Measurements from ENCODE around the gene DYNLT5. TPM values are rescaled to one million over a fixed set of nuclear protein-coding genes. Genes with fewer than 3 reads are reported as not detected.
"Not testable (repeated sequence)": the region's sequence is repeated elsewhere in the genome, so short reads cannot be mapped to it uniquely, and the experiment has no call there.

The DYNLT5 gene
- total RNA-seq, 2 experiments from 2014 or later, result not detected

- H3K27ac Mint-ChIP-seq, result no peak overlapping the region
- H3K4me1 Mint-ChIP-seq (ENCODE audit: low read depth), result peaks cover 22% of the 10 kb centered on the region
- no peaks in the 10 kb centered on the region for H3K36me3 Mint-ChIP-seq (ENCODE audit: low read depth)
Measured at GRCh38 chr1:66773227-66773626, 21.0 kb downstream of the DYNLT5 start.

GRCh38 chr1:66774438-66774837 is 22.2 kb downstream of the DYNLT5 start:
- POLR2A ChIA-PET, result no interaction called here
- H3K4me1 Mint-ChIP-seq (ENCODE audit: low read depth), result peaks cover 13% of the 10 kb centered on the region
- ATAC-seq, result no peak

More at GRCh38 chr1:66773227-66773626, 21.0 kb downstream of the DYNLT5 start:
- DNase-seq (no peak), ATAC-seq (no peak)
- Mint-ChIP-seq H3K27me3 (ENCODE audit: low read depth) (no peaks in the 10 kb centered on the region), H3K4me3 (no peak overlapping the region), H3K9me3 (ENCODE audit: insufficient read depth) (no peaks in the 10 kb centered on the region)
- ChIA-PET POLR2A (interaction anchor here (0.7 kb wide), 1 partner anchor 151 kb away, joined by 3 read pairs; the partner anchor contains the start of genes DNAI4 and MIER1), CTCF (no interaction called here)

GRCh38 chr1:66775646-66776045 is 23.4 kb downstream of the DYNLT5 start:
- Mint-ChIP-seq H3K4me3 (no peak overlapping the region), H3K27ac (no peak overlapping the region), H3K27me3 (ENCODE audit: low read depth) (no peaks in the 10 kb centered on the region), H3K36me3 (ENCODE audit: low read depth) (no peaks in the 10 kb centered on the region), H3K9me3 (ENCODE audit: insufficient read depth) (no peaks in the 10 kb centered on the region), H3K4me1 (ENCODE audit: low read depth) (peaks cover 2% of the 10 kb centered on the region)
- no peak for DNase-seq
- ChIA-PET CTCF (no interaction called here), POLR2A (no interaction called here)
- no peak for ATAC-seq

More at GRCh38 chr1:66774438-66774837, 22.2 kb downstream of the DYNLT5 start:
- H3K27me3 Mint-ChIP-seq (ENCODE audit: low read depth), result no peaks in the 10 kb centered on the region
- CTCF ChIA-PET, result interaction anchor here (1.1 kb wide), 1 partner anchor 375 kb away, joined by 3 read pairs; no protein-coding TSS in a partner anchor
- no peak overlapping the region for H3K27ac Mint-ChIP-seq
- no peak overlapping the region for H3K4me3 Mint-ChIP-seq
- H3K9me3 Mint-ChIP-seq (ENCODE audit: insufficient read depth), result no peaks in the 10 kb centered on the region
- no peaks in the 10 kb centered on the region for H3K36me3 Mint-ChIP-seq (ENCODE audit: low read depth)
- DNase-seq, result no peak

GRCh38 chr1:66777831-66778230 is 25.6 kb downstream of the DYNLT5 start:
- ATAC-seq (no peak), DNase-seq (no peak)
- CTCF ChIA-PET, result no interaction called here
- Mint-ChIP-seq H3K27ac (no peak overlapping the region), H3K27me3 (ENCODE audit: low read depth) (no peaks in the 10 kb centered on the region), H3K9me3 (ENCODE audit: insufficient read depth) (no peaks in the 10 kb centered on the region), H3K36me3 (ENCODE audit: low read depth) (no peaks in the 10 kb centered on the region), H3K4me3 (no peak overlapping the region), H3K4me1 (ENCODE audit: low read depth) (no peaks in the 10 kb centered on the region)
- POLR2A ChIA-PET, result no interaction called here

GRCh38 chr1:66778266-66778665 is 26.0 kb downstream of the DYNLT5 start:
- H3K27me3 Mint-ChIP-seq (ENCODE audit: low read depth), result no peaks in the 10 kb centered on the region
- CTCF ChIA-PET, result no interaction called here
- H3K4me3 Mint-ChIP-seq, result no peak overlapping the region
- no peaks in the 10 kb centered on the region for H3K9me3 Mint-ChIP-seq (ENCODE audit: insufficient read depth)
- no peaks in the 10 kb centered on the region for H3K4me1 Mint-ChIP-seq (ENCODE audit: low read depth)
- no peak for DNase-seq
- no peaks in the 10 kb centered on the region for H3K36me3 Mint-ChIP-seq (ENCODE audit: low read depth)
- no peak for ATAC-seq
- POLR2A ChIA-PET, result no interaction called here
- no peak overlapping the region for H3K27ac Mint-ChIP-seq

- CTCF ChIA-PET, result no interaction called here
- Mint-ChIP-seq H3K36me3 (ENCODE audit: low read depth) (no peaks in the 10 kb centered on the region), H3K9me3 (ENCODE audit: insufficient read depth) (no peaks in the 10 kb centered on the region), H3K27me3 (ENCODE audit: low read depth) (no peaks in the 10 kb centered on the region), H3K4me1 (ENCODE audit: low read depth) (no peaks in the 10 kb centered on the region), H3K27ac (no peak overlapping the region), H3K4me3 (no peak overlapping the region)
- POLR2A ChIA-PET, result no interaction called here
- no peak for DNase-seq
- no peak for ATAC-seq
Measured at GRCh38 chr1:66778969-66779368, 26.7 kb downstream of the DYNLT5 start.

GRCh38 chr1:66779475-66780078 is 27.3 kb downstream of the DYNLT5 start:
- Mint-ChIP-seq H3K9me3 (ENCODE audit: insufficient read depth) (no peaks in the 10 kb centered on the region), H3K36me3 (ENCODE audit: low read depth) (no peaks in the 10 kb centered on the region), H3K4me3 (no peak overlapping the region), H3K27me3 (ENCODE audit: low read depth) (no peaks in the 10 kb centered on the region), H3K4me1 (ENCODE audit: low read depth) (no peaks in the 10 kb centered on the region), H3K27ac (no peak overlapping the region)
- no peak for ATAC-seq
- no peak for DNase-seq
- ChIA-PET POLR2A (no interaction called here), CTCF (interaction anchor here (0.7 kb wide), 1 partner anchor 419 kb away, joined by 3 read pairs; no protein-coding TSS in a partner anchor)

- H3K4me1 Mint-ChIP-seq (ENCODE audit: low read depth); H3K36me3 Mint-ChIP-seq (ENCODE audit: low read depth); CTCF ChIA-PET; POLR2A ChIA-PET; H3K9me3 Mint-ChIP-seq (ENCODE audit: insufficient read depth); H3K4me3 Mint-ChIP-seq; H3K27ac Mint-ChIP-seq; DNase-seq; ATAC-seq; H3K27me3 Mint-ChIP-seq (ENCODE audit: low read depth): not testable (repeated sequence)
Measured at GRCh38 chr1:66785800-66786199, 33.5 kb downstream of the DYNLT5 start.

GRCh38 chr1:66787641-66788040 is 35.4 kb downstream of the DYNLT5 start:
- DNase-seq (no peak), ATAC-seq (no peak)
- H3K4me1 Mint-ChIP-seq (ENCODE audit: low read depth), result peaks cover 9% of the 10 kb centered on the region
- no peaks in the 10 kb centered on the region for H3K9me3 Mint-ChIP-seq (ENCODE audit: insufficient read depth)
- H3K36me3 Mint-ChIP-seq (ENCODE audit: low read depth), result no peaks in the 10 kb centered on the region
- no peak overlapping the region for H3K4me3 Mint-ChIP-seq
- no peak overlapping the region for H3K27ac Mint-ChIP-seq
- POLR2A ChIA-PET, result no interaction called here
- CTCF ChIA-PET, result interaction anchor here (1.1 to 1.2 kb wide), 2 partner anchors 61 to 713 kb away, joined by 3 read pairs; no protein-coding TSS in a partner anchor
- peaks cover 2% of the 10 kb centered on the region for H3K27me3 Mint-ChIP-seq (ENCODE audit: low read depth)

- Mint-ChIP-seq H3K4me3 (no peak overlapping the region), H3K27me3 (ENCODE audit: low read depth) (peaks cover 2% of the 10 kb centered on the region), H3K4me1 (ENCODE audit: low read depth) (peaks cover 9% of the 10 kb centered on the region), H3K36me3 (ENCODE audit: low read depth) (no peaks in the 10 kb centered on the region), H3K9me3 (ENCODE audit: insufficient read depth) (no peaks in the 10 kb centered on the region), H3K27ac (no peak overlapping the region)
- ATAC-seq (peak; percentile 76), DNase-seq (no peak)
- ChIA-PET CTCF (interaction anchor here (1.1 kb wide), 1 partner anchor 713 kb away, joined by 3 read pairs; no protein-coding TSS in a partner anchor), POLR2A (interaction anchor here (1.6 kb wide), 1 partner anchor 49 kb away, joined by 7 read pairs; no protein-coding TSS in a partner anchor)
Measured at GRCh38 chr1:66788231-66788939, 36.1 kb downstream of the DYNLT5 start.

- DNase-seq (no peak), ATAC-seq (no peak)
- Mint-ChIP-seq H3K4me1 (ENCODE audit: low read depth) (peaks cover 9% of the 10 kb centered on the region), H3K27me3 (ENCODE audit: low read depth) (peaks cover 2% of the 10 kb centered on the region), H3K9me3 (ENCODE audit: insufficient read depth) (no peaks in the 10 kb centered on the region), H3K36me3 (ENCODE audit: low read depth) (no peaks in the 10 kb centered on the region), H3K27ac (no peak overlapping the region), H3K4me3 (no peak overlapping the region)
- POLR2A ChIA-PET, result no interaction called here
- CTCF ChIA-PET, result no interaction called here
Measured at GRCh38 chr1:66791621-66792610, 39.7 kb downstream of the DYNLT5 start.
